ENCODE measurements around the gene TNRC6C.
"Not testable (repeated sequence)": the region's sequence is repeated elsewhere in the genome, so short reads cannot be mapped to it uniquely, and the experiment has no call there.

The TNRC6C gene

GRCh38 chr17:78133971-78134898 lies 175.7 kb downstream of the TNRC6C start:
- peak overlapping the region; percentile 97 for H3K4me3 ChIP-seq (ENCODE audit: insufficient read depth, low read depth, low read length, poor library complexity, severe bottlenecking)
- peak overlapping the region; percentile 86 for H3K27ac ChIP-seq (ENCODE audit: insufficient read depth, low read length, poor library complexity, severe bottlenecking)
- no peaks in the 10 kb centered on the region for H3K27me3 ChIP-seq (replicated peaks; ENCODE audit: control insufficient read depth, insufficient read depth, low read length, poor library complexity, severe bottlenecking)
- DNase-seq = peak; percentile 70 to 77 (median 74)
- peaks cover 73% of the 10 kb centered on the region for H3K4me1 ChIP-seq (ENCODE audit: control insufficient read depth, insufficient read depth, low read length, poor library complexity, severe bottlenecking)
- H3K9me3 ChIP-seq (ENCODE audit: control insufficient read depth, low read length) = no peaks in the 10 kb centered on the region
- H3K36me3 ChIP-seq (ENCODE audit: control insufficient read depth, insufficient read depth, low read length) = peaks cover 44% of the 10 kb centered on the region

- DNase-seq = no peak
- Histone ChIP-seq H3K9me3 (ENCODE audit: control insufficient read depth, low read length) (no peaks in the 10 kb centered on the region), H3K36me3 (ENCODE audit: control insufficient read depth, insufficient read depth, low read length) (peaks cover 44% of the 10 kb centered on the region), H3K27me3 (replicated peaks; ENCODE audit: control insufficient read depth, insufficient read depth, low read length, poor library complexity, severe bottlenecking) (no peaks in the 10 kb centered on the region), H3K4me3 (ENCODE audit: insufficient read depth, low read depth, low read length, poor library complexity, severe bottlenecking) (no peak overlapping the region), H3K4me1 (ENCODE audit: control insufficient read depth, insufficient read depth, low read length, poor library complexity, severe bottlenecking) (peaks cover 70% of the 10 kb centered on the region), H3K27ac (ENCODE audit: insufficient read depth, low read length, poor library complexity, severe bottlenecking) (peak overlapping the region; percentile 33)
Observed at GRCh38 chr17:78134899-78135385, 176.4 kb downstream of the TNRC6C start.

- H3K27ac ChIP-seq (ENCODE audit: insufficient read depth, low read length, poor library complexity, severe bottlenecking) = no peak overlapping the region
- H3K36me3 ChIP-seq (ENCODE audit: control insufficient read depth, insufficient read depth, low read length) = peaks cover 44% of the 10 kb centered on the region
- no peaks in the 10 kb centered on the region for H3K27me3 ChIP-seq (replicated peaks; ENCODE audit: control insufficient read depth, insufficient read depth, low read length, poor library complexity, severe bottlenecking)
- H3K9me3 ChIP-seq (ENCODE audit: control insufficient read depth, low read length) = no peaks in the 10 kb centered on the region
- DNase-seq = no peak
- no peak overlapping the region for H3K4me3 ChIP-seq (ENCODE audit: insufficient read depth, low read depth, low read length, poor library complexity, severe bottlenecking)
- H3K4me1 ChIP-seq (ENCODE audit: control insufficient read depth, insufficient read depth, low read length, poor library complexity, severe bottlenecking) = peaks cover 68% of the 10 kb centered on the region
Observed at GRCh38 chr17:78135858-78136500, 177.5 kb downstream of the TNRC6C start.

GRCh38 chr17:78137392-78138203 lies 179.1 kb downstream of the TNRC6C start:
- peak overlapping the region; percentile 30 for H3K27ac ChIP-seq (ENCODE audit: insufficient read depth, low read length, poor library complexity, severe bottlenecking)
- peaks cover 66% of the 10 kb centered on the region for H3K4me1 ChIP-seq (ENCODE audit: control insufficient read depth, insufficient read depth, low read length, poor library complexity, severe bottlenecking)
- H3K36me3 ChIP-seq (ENCODE audit: control insufficient read depth, insufficient read depth, low read length) = peaks cover 60% of the 10 kb centered on the region
- peak in 2 of 3 donors; percentile 35 to 43 for DNase-seq
- H3K4me3 ChIP-seq (ENCODE audit: insufficient read depth, low read depth, low read length, poor library complexity, severe bottlenecking) = no peak overlapping the region
- no peaks in the 10 kb centered on the region for H3K9me3 ChIP-seq (ENCODE audit: control insufficient read depth, low read length)
- H3K27me3 ChIP-seq (replicated peaks; ENCODE audit: control insufficient read depth, insufficient read depth, low read length, poor library complexity, severe bottlenecking) = no peaks in the 10 kb centered on the region

GRCh38 chr17:78138204-78139060 lies 179.9 kb downstream of the TNRC6C start:
- no peak for DNase-seq
- Histone ChIP-seq H3K9me3 (ENCODE audit: control insufficient read depth, low read length) (no peaks in the 10 kb centered on the region), H3K27me3 (replicated peaks; ENCODE audit: control insufficient read depth, insufficient read depth, low read length, poor library complexity, severe bottlenecking) (no peaks in the 10 kb centered on the region), H3K27ac (ENCODE audit: insufficient read depth, low read length, poor library complexity, severe bottlenecking) (no peak overlapping the region), H3K4me1 (ENCODE audit: control insufficient read depth, insufficient read depth, low read length, poor library complexity, severe bottlenecking) (peaks cover 58% of the 10 kb centered on the region), H3K36me3 (ENCODE audit: control insufficient read depth, insufficient read depth, low read length) (peaks cover 57% of the 10 kb centered on the region), H3K4me3 (ENCODE audit: insufficient read depth, low read depth, low read length, poor library complexity, severe bottlenecking) (no peak overlapping the region)

GRCh38 chr17:78139861-78140168 lies 181.3 kb downstream of the TNRC6C start:
- H3K9me3 ChIP-seq (ENCODE audit: control insufficient read depth, low read length); DNase-seq; H3K27me3 ChIP-seq (replicated peaks; ENCODE audit: control insufficient read depth, insufficient read depth, low read length, poor library complexity, severe bottlenecking); H3K4me3 ChIP-seq (ENCODE audit: insufficient read depth, low read depth, low read length, poor library complexity, severe bottlenecking): not testable (repeated sequence)
- Histone ChIP-seq H3K4me1 (ENCODE audit: control insufficient read depth, insufficient read depth, low read length, poor library complexity, severe bottlenecking) (peaks cover 45% of the 10 kb centered on the region), H3K27ac (ENCODE audit: insufficient read depth, low read length, poor library complexity, severe bottlenecking) (peak overlapping the region; percentile 49), H3K36me3 (ENCODE audit: control insufficient read depth, insufficient read depth, low read length) (peaks cover 43% of the 10 kb centered on the region)

GRCh38 chr17:78140169-78141051 lies 181.9 kb downstream of the TNRC6C start:
- H3K4me1 ChIP-seq (ENCODE audit: control insufficient read depth, insufficient read depth, low read length, poor library complexity, severe bottlenecking) = peaks cover 41% of the 10 kb centered on the region
- H3K4me3 ChIP-seq (ENCODE audit: insufficient read depth, low read depth, low read length, poor library complexity, severe bottlenecking) = no peak overlapping the region
- DNase-seq = peak; percentile 92 to 97 (median 93)
- H3K36me3 ChIP-seq (ENCODE audit: control insufficient read depth, insufficient read depth, low read length) = peaks cover 37% of the 10 kb centered on the region
- H3K9me3 ChIP-seq (ENCODE audit: control insufficient read depth, low read length) = no peaks in the 10 kb centered on the region
- peak overlapping the region; percentile 49 for H3K27ac ChIP-seq (ENCODE audit: insufficient read depth, low read length, poor library complexity, severe bottlenecking)
- H3K27me3 ChIP-seq (replicated peaks; ENCODE audit: control insufficient read depth, insufficient read depth, low read length, poor library complexity, severe bottlenecking) = no peaks in the 10 kb centered on the region

GRCh38 chr17:78141437-78142118 lies 183.1 kb downstream of the TNRC6C start:
- peaks cover 28% of the 10 kb centered on the region for H3K36me3 ChIP-seq (ENCODE audit: control insufficient read depth, insufficient read depth, low read length)
- H3K27ac ChIP-seq (ENCODE audit: insufficient read depth, low read length, poor library complexity, severe bottlenecking) = peak overlapping the region; percentile 9

More at GRCh38 chr17:78141437-78142118, 183.1 kb downstream of the TNRC6C start:
- Histone ChIP-seq H3K9me3 (ENCODE audit: control insufficient read depth, low read length) (no peaks in the 10 kb centered on the region), H3K4me3 (ENCODE audit: insufficient read depth, low read depth, low read length, poor library complexity, severe bottlenecking) (no peak overlapping the region), H3K27me3 (replicated peaks; ENCODE audit: control insufficient read depth, insufficient read depth, low read length, poor library complexity, severe bottlenecking) (no peaks in the 10 kb centered on the region), H3K4me1 (ENCODE audit: control insufficient read depth, insufficient read depth, low read length, poor library complexity, severe bottlenecking) (peaks cover 34% of the 10 kb centered on the region)
- DNase-seq = no peak

Data from effector memory CD4-positive, alpha-beta T cell (primary cell).